PFSK-1 (cell line): ENCODE results near the gene SLC39A1.

ENCODE experiments used
- FOXP2 ChIP-seq: optimal IDR thresholded peaks from 2 replicates; pipeline ENCODE3; 2011; ENCODE audit warnings: borderline replicate concordance, control low read depth, inconsistent platforms; ENCODE audit not compliant: insufficient read depth; ENCODE audit errors: extremely low read length, extremely low read depth
- POLR2AphosphoS5 ChIP-seq: IDR thresholded peaks from 2 replicates; pipeline ENCODE4 v1.6.1; 2012; ENCODE audit warnings: low read depth, mild to moderate bottlenecking, control low read depth, low read length, moderate library complexity
- REST ChIP-seq, 2 experiments: IDR thresholded peaks; 2 replicates each; pipeline versions ENCODE4 v1.6.1 to v1.8.0; 2011 to 2012; ENCODE audit warnings: low read depth in 2 of 2, low read length in 2 of 2, control low read depth in 1 of 2, inconsistent platforms in 1 of 2, mild to moderate bottlenecking in 1 of 2, moderate library complexity in 1 of 2; ENCODE audit not compliant: insufficient read depth in 1 of 2
- SIN3A ChIP-seq: IDR thresholded peaks from 2 replicates; pipeline ENCODE4 v1.6.1; 2012; ENCODE audit warnings: mild to moderate bottlenecking, low read length, moderate library complexity, borderline replicate concordance; ENCODE audit not compliant: insufficient read depth
- TAF1 ChIP-seq: IDR thresholded peaks from 2 replicates; pipeline ENCODE4 v1.6.1; 2012; ENCODE audit warnings: low read length, control low read depth, borderline replicate concordance; ENCODE audit not compliant: insufficient read depth

- TF ChIP-seq REST (IDR thresholded peaks at IDR 0.05; ENCODE audit: insufficient read depth in 1 of 2, low read depth in 2 of 2, low read length in 2 of 2) (no peak), POLR2AphosphoS5 (no peak), TAF1 (no peak), SIN3A (no peak), FOXP2 (no peak)
Measured at GRCh38 chr1:153933430-153933829, 29.9 kb downstream of the SLC39A1 start.
